Lung (tissue), 12 donors: Measurements from ENCODE around the gene LRRFIP2. TPM values are rescaled to one million over a fixed set of nuclear protein-coding genes. Genes with fewer than 3 reads are reported as not detected.

Source experiments
- ATAC-seq: fragments of 200-7000 bp; cut with Tn5 transposase; one replicate; pipeline ENCODE4 v1.9.1; 2020; ENCODE audit warnings: moderate number of reproducible peaks; ENCODE audit not compliant: insufficient read depth, low FRiP score
- DNase-seq, 3 donors: peaks; one replicate each; pipeline ENCODE4 v3.0.0-alpha.2; 2013 to 2017
- H3K27ac ChIP-seq, 2 donors: one replicate each; pipeline ENCODE4 v1.5.1; 2013; ENCODE audit warnings: mild to moderate bottlenecking in 2 of 2, moderate library complexity in 2 of 2, control low read depth in 1 of 2, inconsistent platforms in 1 of 2, low read depth in 1 of 2, low read length in 1 of 2
- H3K27me3 ChIP-seq, 3 donors: one replicate each; pipeline ENCODE4 v1.5.1; 2013; ENCODE audit warnings: low read length in 2 of 3; ENCODE audit not compliant: control insufficient read depth in 3 of 3, insufficient read depth in 3 of 3
- H3K36me3 ChIP-seq, 4 donors: one replicate each; pipeline ENCODE4 v1.5.1; 2013; ENCODE audit warnings: low read length in 4 of 4, mild to moderate bottlenecking in 1 of 4, moderate library complexity in 1 of 4; ENCODE audit not compliant: control insufficient read depth in 4 of 4, insufficient read depth in 4 of 4
- H3K4me1 ChIP-seq, 5 donors: one replicate each; pipeline ENCODE4 v1.5.1; 2013; ENCODE audit warnings: low read length in 5 of 5, mild to moderate bottlenecking in 2 of 5, moderate library complexity in 1 of 5; ENCODE audit not compliant: control insufficient read depth in 5 of 5, insufficient read depth in 5 of 5
- H3K4me3 ChIP-seq: one replicate; pipeline ENCODE4 v1.5.1; 2013; ENCODE audit warnings: mild to moderate bottlenecking, control low read depth, moderate library complexity
- H3K9ac ChIP-seq, 2 donors: one replicate each; pipeline ENCODE4 v1.5.1; 2013; ENCODE audit warnings: low read length in 2 of 2, control low read depth in 1 of 2; ENCODE audit not compliant: insufficient read depth in 1 of 2
- H3K9me3 ChIP-seq, 4 donors: one replicate each; pipeline ENCODE4 v1.5.1; 2013; ENCODE audit warnings: low read length in 3 of 4, mild to moderate bottlenecking in 1 of 4, moderate library complexity in 1 of 4; ENCODE audit not compliant: control insufficient read depth in 4 of 4, insufficient read depth in 3 of 4
- CTCF ChIP-seq: IDR thresholded peaks from 2 replicates; pipeline ENCODE4 v1.5.1; 2012; ENCODE audit warnings: mild to moderate bottlenecking; ENCODE audit errors: control extremely low read depth, extremely low read depth
- WGBS, 2 donors: extraction: QIAGEN DNeasy Blood & Tissue Kit; methylation state at CpG; one replicate each; pipeline ENCODE4 v1.1.7; 2013; 5-methylcytosine and 5-hydroxymethylcytosine counted together
- polyA plus RNA-seq, 2 donors: library from polyadenylated mRNA; stranded (reverse); fragments of 200-250 nt; gene quantifications; one replicate each; pipeline ENCODE4 v1.2.1, GENCODE V29; 2013
- total RNA-seq, 2 donors: library from RNA; depleted of rRNA in 1 of 2; stranded (reverse); fragments of >200 nt in 1 of 2; gene quantifications; one replicate each; pipeline ENCODE4 v1.2.1, GENCODE V29; 2014 to 2021
- donor health status: control.
- donor health status: control.
- donor health status: Bipolar disorder and iron deficiency.
- donor health status: healthy.
- donor health status: DM: yes; HTN: yes; CAD: no.

Gene LRRFIP2
- total and polyA plus RNA-seq, 4 donors: 24.8 to 106 (median 44.6) TPM

- TF ChIP-seq CTCF: no peak
These were observed 56.8 kb downstream of the LRRFIP2 start for GRCh38 chr3:37117548-37117947.

GRCh38 chr3:37116998-37117397 lies 57.4 kb downstream of the LRRFIP2 start:
- H3K4me1 ChIP-seq: peaks cover 0 to 10% (median 4%) of the 10 kb centered on the region in 5 donors
- TF ChIP-seq CTCF: no peak
- ATAC-seq (no peak), DNase-seq (no peak)
- no peak overlapping the region for H3K27ac ChIP-seq
- peaks cover 0 to 13% (median 4%) of the 10 kb centered on the region in 4 donors for H3K36me3 ChIP-seq
- H3K27me3 ChIP-seq: no peaks in the 10 kb centered on the region
- H3K4me3 ChIP-seq: no peak overlapping the region
- WGBS, 2 donors: 88 to 97% methylated on average over 1 of the region's 1 CpG
- no peak overlapping the region for H3K9ac ChIP-seq
- H3K9me3 ChIP-seq: no peaks in the 10 kb centered on the region

More at GRCh38 chr3:37117548-37117947, 56.8 kb downstream of the LRRFIP2 start:
- Histone ChIP-seq H3K9me3 (no peaks in the 10 kb centered on the region), H3K27me3 (no peaks in the 10 kb centered on the region), H3K36me3 (peaks cover 0 to 13% (median 4%) of the 10 kb centered on the region in 4 donors), H3K9ac (no peak overlapping the region), H3K27ac (no peak overlapping the region), H3K4me1 (peaks cover 0 to 10% (median 4%) of the 10 kb centered on the region in 5 donors), H3K4me3 (no peak overlapping the region)
- DNase-seq (no peak), ATAC-seq (no peak)

GRCh38 chr3:37115446-37115845 lies 58.9 kb downstream of the LRRFIP2 start:
- TF ChIP-seq CTCF: no peak
- Histone ChIP-seq H3K9ac (no peak overlapping the region), H3K4me1 (peaks cover 0 to 10% (median 6%) of the 10 kb centered on the region in 5 donors), H3K27ac (no peak overlapping the region), H3K27me3 (no peaks in the 10 kb centered on the region), H3K9me3 (no peaks in the 10 kb centered on the region), H3K4me3 (no peak overlapping the region), H3K36me3 (peaks cover 0 to 13% (median 3%) of the 10 kb centered on the region in 4 donors)
- DNase-seq (no peak), ATAC-seq (no peak)
- WGBS, 2 donors: 63 to 69% methylated on average over 2 of the region's 2 CpGs
